Thyroid gland (tissue), 4 donors: ENCODE results near the gene PUM2.

Experiments used
- POLR2A ChIP-seq, 2 donors: fragments of 450-650 bp; IDR thresholded peaks; one replicate each; pipeline ENCODE4 v1.6.1; 2017; ENCODE audit warnings: antibody characterized with exemption in 2 of 2, mild to moderate bottlenecking in 2 of 2, moderate library complexity in 1 of 2
- TF ChIP-seq, protein P1 (sequence below), 6 experiments: fragments of 200-600 bp in 3 of 6; fragments of 450-650 bp in 3 of 6; sonication (generic) in 3 of 6; IDR thresholded peaks; one replicate each; pipeline ENCODE4 v1.5.1; 2016 to 2019; ENCODE audit warnings: antibody characterized with exemption in 6 of 6, mild to moderate bottlenecking in 2 of 6, inconsistent platforms in 1 of 6, moderate library complexity in 1 of 6

DNA sequence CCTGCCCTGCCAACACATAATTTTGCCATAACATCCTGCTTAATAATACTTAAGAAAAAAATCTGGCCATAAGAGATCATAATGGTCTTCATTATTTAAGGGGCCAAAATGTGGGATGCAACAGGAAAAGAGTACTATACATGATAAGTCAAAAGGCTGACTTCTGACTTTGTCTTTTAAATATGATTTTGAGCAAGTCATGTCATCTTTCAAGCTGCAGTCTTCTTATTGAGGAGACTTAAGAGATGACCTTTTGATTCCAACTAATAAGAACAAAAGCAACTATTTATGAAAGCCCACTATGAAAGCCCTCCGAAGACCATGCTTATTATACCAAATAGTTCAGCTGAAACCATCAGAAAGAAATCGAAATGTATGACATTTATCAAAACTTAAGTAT is 41.6 kb downstream of the PUM2 start:
- TF ChIP-seq, protein P1, sequence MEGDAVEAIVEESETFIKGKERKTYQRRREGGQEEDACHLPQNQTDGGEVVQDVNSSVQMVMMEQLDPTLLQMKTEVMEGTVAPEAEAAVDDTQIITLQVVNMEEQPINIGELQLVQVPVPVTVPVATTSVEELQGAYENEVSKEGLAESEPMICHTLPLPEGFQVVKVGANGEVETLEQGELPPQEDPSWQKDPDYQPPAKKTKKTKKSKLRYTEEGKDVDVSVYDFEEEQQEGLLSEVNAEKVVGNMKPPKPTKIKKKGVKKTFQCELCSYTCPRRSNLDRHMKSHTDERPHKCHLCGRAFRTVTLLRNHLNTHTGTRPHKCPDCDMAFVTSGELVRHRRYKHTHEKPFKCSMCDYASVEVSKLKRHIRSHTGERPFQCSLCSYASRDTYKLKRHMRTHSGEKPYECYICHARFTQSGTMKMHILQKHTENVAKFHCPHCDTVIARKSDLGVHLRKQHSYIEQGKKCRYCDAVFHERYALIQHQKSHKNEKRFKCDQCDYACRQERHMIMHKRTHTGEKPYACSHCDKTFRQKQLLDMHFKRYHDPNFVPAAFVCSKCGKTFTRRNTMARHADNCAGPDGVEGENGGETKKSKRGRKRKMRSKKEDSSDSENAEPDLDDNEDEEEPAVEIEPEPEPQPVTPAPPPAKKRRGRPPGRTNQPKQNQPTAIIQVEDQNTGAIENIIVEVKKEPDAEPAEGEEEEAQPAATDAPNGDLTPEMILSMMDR (IDR thresholded peaks at IDR 0.05): no peak
- TF ChIP-seq POLR2A (IDR thresholded peaks at IDR 0.05): no peak
